Upper lobe of left lung (tissue), 6 donors: Measurements from ENCODE around the gene FRAT1. TPM values are rescaled to one million over a fixed set of nuclear protein-coding genes. Genes with fewer than 3 reads are reported as not detected.

ENCODE experiments used
- ATAC-seq, 2 donors: fragments of 200-7000 bp; cut with Tn5 transposase; one replicate each; pipeline ENCODE4 v1.9.1; 2022; ENCODE audit warnings: mild to moderate bottlenecking in 2 of 2, moderate library complexity in 2 of 2; ENCODE audit not compliant: low FRiP score in 2 of 2
- DNase-seq, 2 donors: peaks; one replicate each; pipeline ENCODE4 v3.0.0-alpha.2; 2019 to 2020
- H3K27ac ChIP-seq, 4 donors: fragments of 200-600 bp; sonication (generic); one replicate each; pipeline ENCODE4 v1.5.1; 2016 to 2019
- H3K27me3 ChIP-seq, 4 donors: fragments of 200-600 bp; sonication (generic); one replicate each; pipeline ENCODE4 v1.5.1; 2017 to 2019
- H3K36me3 ChIP-seq, 4 donors: fragments of 200-600 bp; sonication (generic); one replicate each; pipeline ENCODE4 v1.5.1; 2016 to 2019
- H3K4me1 ChIP-seq, 4 donors: fragments of 200-600 bp; sonication (generic); one replicate each; pipeline ENCODE4 v1.5.1; 2018 to 2019
- H3K4me3 ChIP-seq, 4 donors: fragments of 200-600 bp; sonication (generic); one replicate each; pipeline ENCODE4 v1.5.1; 2017 to 2019; ENCODE audit warnings: mild to moderate bottlenecking in 2 of 4, moderate library complexity in 1 of 4
- H3K9me3 ChIP-seq, 4 donors: fragments of 200-600 bp; sonication (generic); one replicate each; pipeline ENCODE4 v1.5.1; 2018 to 2019
- EP300 ChIP-seq, 4 donors: sonication (generic); formaldehyde crosslinking; IDR thresholded peaks; one replicate each; pipeline ENCODE4 v1.5.1; 2017; ENCODE audit warnings: antibody characterized with exemption in 4 of 4, control low read depth in 2 of 4
- POLR2A ChIP-seq, 4 donors: fragments of 450-650 bp; IDR thresholded peaks; one replicate each; pipeline ENCODE4 v1.5.1; 2016 to 2017; ENCODE audit warnings: antibody characterized with exemption in 4 of 4, mild to moderate bottlenecking in 2 of 4
- POLR2AphosphoS5 ChIP-seq, 2 donors: sonication (generic); formaldehyde crosslinking; IDR thresholded peaks; one replicate each; pipeline ENCODE4 v1.5.1; 2017; ENCODE audit warnings: antibody characterized with exemption in 2 of 2
- WGBS, 2 donors: methylation state at CpG; one replicate each; pipeline ENCODE4 v1.1.5; 2017 to 2018; 5-methylcytosine and 5-hydroxymethylcytosine counted together
- total RNA-seq, 6 donors: library from RNA; depleted of rRNA in 4 of 6; stranded (reverse); fragments of >200 nt in 4 of 6; gene quantifications; one replicate each; pipeline versions ENCODE4 v1.1.0 to v1.2.1, GENCODE V29; 2016 to 2021
- TF ChIP-seq, protein P1 (sequence below), 6 experiments: fragments of 450-650 bp in 4 of 6; fragments of 200-600 bp in 2 of 6; sonication (generic) in 2 of 6; IDR thresholded peaks; one replicate each; pipeline ENCODE4 v1.5.1; 2016 to 2019; ENCODE audit warnings: antibody characterized with exemption in 6 of 6
- donor health status: DM: no; HTN: no; CAD: no; lungs with moderate emphysema.
- donor health status: DM: no; HTN: yes; CAD: no; lungs with severe emphysema.

Gene FRAT1
- total RNA-seq, 6 donors from 2014 or later: 8.9 to 20.2 (median 15.4) TPM

DNA sequence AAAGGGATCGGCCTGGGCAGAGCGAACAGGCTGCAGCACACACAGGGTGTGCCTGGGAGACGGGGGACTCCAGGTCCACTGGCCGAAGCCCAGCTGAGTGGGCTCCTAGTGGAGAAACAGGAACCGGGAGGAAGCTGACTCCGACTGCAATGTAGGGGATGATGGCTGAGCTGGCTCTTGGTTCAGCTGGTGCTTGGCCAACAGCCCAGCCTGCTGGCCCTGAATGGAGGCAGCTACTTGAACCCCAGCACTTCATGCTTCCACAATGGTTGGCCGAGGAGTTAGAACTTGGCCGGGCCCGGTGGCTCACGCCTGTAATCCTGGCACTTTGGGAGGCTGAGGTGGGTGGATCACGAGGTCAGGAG lies 42.4 kb downstream of the FRAT1 start:
- no peak for ATAC-seq
- peaks cover 0 to 44% (median 24%) of the 10 kb centered on the region in 4 donors for H3K36me3 ChIP-seq
- no peaks in the 10 kb centered on the region for H3K9me3 ChIP-seq
- TF ChIP-seq EP300 (IDR thresholded peaks at IDR 0.05) (no peak), POLR2AphosphoS5 (IDR thresholded peaks at IDR 0.05) (no peak), POLR2A (IDR thresholded peaks at IDR 0.05) (no peak)
- TF ChIP-seq, protein P1, sequence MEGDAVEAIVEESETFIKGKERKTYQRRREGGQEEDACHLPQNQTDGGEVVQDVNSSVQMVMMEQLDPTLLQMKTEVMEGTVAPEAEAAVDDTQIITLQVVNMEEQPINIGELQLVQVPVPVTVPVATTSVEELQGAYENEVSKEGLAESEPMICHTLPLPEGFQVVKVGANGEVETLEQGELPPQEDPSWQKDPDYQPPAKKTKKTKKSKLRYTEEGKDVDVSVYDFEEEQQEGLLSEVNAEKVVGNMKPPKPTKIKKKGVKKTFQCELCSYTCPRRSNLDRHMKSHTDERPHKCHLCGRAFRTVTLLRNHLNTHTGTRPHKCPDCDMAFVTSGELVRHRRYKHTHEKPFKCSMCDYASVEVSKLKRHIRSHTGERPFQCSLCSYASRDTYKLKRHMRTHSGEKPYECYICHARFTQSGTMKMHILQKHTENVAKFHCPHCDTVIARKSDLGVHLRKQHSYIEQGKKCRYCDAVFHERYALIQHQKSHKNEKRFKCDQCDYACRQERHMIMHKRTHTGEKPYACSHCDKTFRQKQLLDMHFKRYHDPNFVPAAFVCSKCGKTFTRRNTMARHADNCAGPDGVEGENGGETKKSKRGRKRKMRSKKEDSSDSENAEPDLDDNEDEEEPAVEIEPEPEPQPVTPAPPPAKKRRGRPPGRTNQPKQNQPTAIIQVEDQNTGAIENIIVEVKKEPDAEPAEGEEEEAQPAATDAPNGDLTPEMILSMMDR (IDR thresholded peaks at IDR 0.05): no peak
- peak overlapping the region in 1 of 4 donors; percentile 90 for H3K27ac ChIP-seq
- peaks cover under 1 to 32% (median 24%) of the 10 kb centered on the region in 4 donors for H3K4me1 ChIP-seq
- DNase-seq: no peak
- 74 to 78% methylated on average over 7 to 11 of the region's 11 CpGs for WGBS, 2 donors
- no peaks in the 10 kb centered on the region for H3K27me3 ChIP-seq
- no peak overlapping the region for H3K4me3 ChIP-seq

DNA sequence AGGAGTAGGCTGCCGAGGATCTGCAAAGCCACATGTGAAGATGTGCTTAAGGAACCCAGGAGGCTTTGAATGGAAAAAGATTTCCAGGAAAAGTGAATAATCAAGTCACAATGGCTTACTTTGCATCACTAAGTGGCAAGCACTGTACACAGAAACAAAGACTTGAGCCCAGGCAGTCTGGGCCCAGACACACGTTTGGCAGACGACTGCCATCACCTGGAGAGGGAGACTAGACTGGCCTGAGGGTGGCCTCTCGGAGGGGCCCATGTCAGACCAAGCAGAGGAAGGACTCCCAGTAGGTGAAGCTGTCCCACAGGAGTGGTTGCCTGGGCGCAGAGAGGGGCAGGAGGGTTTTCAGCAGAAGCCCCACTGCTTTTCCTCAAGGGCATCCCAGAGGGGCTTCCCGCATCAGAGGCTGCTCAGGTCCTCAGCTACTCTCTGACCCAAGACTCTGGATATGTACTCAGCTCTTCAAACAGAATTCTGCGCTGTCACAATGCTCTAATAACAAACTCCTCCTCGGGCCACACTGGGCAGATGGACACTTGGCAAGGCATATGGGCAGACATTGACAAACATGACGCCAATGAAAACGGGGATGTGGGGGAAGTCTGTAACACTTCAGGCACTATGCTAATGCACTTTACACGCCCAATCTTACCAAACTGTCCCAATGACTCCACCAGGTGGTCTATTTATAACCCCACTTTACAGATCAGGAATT lies 43.4 kb downstream of the FRAT1 start:
- ATAC-seq (no peak), DNase-seq (peak in 1 of 2 donors; percentile 49)
- H3K9me3 ChIP-seq: no peaks in the 10 kb centered on the region
- no peaks in the 10 kb centered on the region for H3K27me3 ChIP-seq
- H3K36me3 ChIP-seq: peaks cover 0 to 51% (median 25%) of the 10 kb centered on the region in 4 donors
- peaks cover 9 to 38% (median 29%) of the 10 kb centered on the region in 4 donors for H3K4me1 ChIP-seq
- peak overlapping the region in 2 of 4 donors; percentile 65 to 90 for H3K27ac ChIP-seq
- WGBS, 2 donors: 71 to 84% methylated on average over 3 to 11 of the region's 11 CpGs
- H3K4me3 ChIP-seq: no peak overlapping the region
- TF ChIP-seq EP300 (IDR thresholded peaks at IDR 0.05): no peak
- TF ChIP-seq, protein P1 (IDR thresholded peaks at IDR 0.05): no peak
- TF ChIP-seq POLR2A (IDR thresholded peaks at IDR 0.05): no peak
- no peak for TF ChIP-seq POLR2AphosphoS5 (IDR thresholded peaks at IDR 0.05)

DNA sequence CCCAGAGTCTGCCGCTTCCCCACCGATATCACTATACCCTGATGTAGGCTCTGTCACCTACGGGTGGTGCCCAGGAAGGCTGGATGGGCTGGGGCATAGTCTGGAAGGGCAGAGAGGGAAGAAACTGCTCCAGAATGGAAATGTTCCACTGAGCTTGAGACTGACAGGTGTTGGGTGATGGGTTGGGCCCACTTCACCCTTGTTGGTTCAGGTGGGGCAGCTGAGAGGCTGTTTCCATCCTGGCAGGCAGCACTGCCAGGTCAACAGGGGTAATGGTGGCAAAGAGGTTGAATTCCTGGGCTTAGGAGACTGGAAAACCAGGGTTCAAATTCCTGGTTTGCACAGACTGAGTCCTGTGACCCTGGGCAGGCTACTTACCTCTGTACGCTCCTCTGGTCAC lies 44.0 kb downstream of the FRAT1 start:
- Histone ChIP-seq H3K4me3 (no peak overlapping the region), H3K27ac (peak overlapping the region in 2 of 4 donors; percentile 65 to 90), H3K27me3 (no peaks in the 10 kb centered on the region), H3K36me3 (peaks cover 0 to 51% (median 25%) of the 10 kb centered on the region in 4 donors), H3K4me1 (peaks cover 9 to 38% (median 29%) of the 10 kb centered on the region in 4 donors), H3K9me3 (no peaks in the 10 kb centered on the region)
- DNase-seq (peak in 1 of 2 donors; percentile 78), ATAC-seq (peak in 1 of 2 donors; percentile 44)
- WGBS, 2 donors: 79% methylated on average over 4 of the region's 4 CpGs; no CpG with 5 or more reads in 1 of the 2 donors
- TF ChIP-seq EP300 (IDR thresholded peaks at IDR 0.05): peak in 1 of 4 donors; percentile 45
- TF ChIP-seq, protein P1 (IDR thresholded peaks at IDR 0.05): no peak

DNA sequence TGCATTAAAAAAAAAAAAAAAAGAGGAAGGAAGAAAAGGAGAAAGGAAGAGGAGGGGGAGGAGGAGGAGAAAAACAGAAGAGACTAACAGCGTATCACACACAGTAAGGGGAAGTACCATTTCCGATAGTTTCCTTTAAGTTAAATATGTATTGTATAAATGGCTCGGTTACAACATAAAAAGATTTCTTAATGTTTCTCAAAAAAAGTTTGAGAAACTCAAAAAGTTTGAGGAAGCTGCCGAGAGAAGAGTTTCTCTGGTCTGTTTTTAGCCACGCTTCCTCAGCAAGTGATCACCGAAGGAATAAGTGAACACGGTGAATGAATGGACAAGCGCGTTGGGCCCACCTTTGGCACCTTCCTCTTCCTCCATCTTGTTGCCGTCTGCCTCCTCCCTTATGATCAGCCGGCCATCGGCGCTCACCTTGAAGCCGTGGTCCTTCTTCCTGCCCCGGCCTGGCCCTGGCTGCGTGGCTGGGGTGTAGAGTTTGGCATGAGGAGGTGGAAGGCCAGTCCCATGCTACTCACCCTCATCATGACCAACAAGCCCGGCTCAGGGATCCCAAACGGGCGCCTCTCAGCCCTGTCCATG lies 46.8 kb downstream of the FRAT1 start:
- TF ChIP-seq, protein P1 (IDR thresholded peaks at IDR 0.05): no peak
- TF ChIP-seq POLR2AphosphoS5 (IDR thresholded peaks at IDR 0.05) (peak in 1 of 2 donors; percentile 33), POLR2A (IDR thresholded peaks at IDR 0.05) (no peak), EP300 (IDR thresholded peaks at IDR 0.05) (no peak)
- no peak overlapping the region for H3K4me3 ChIP-seq
- H3K27ac ChIP-seq: peak overlapping the region; percentile 77 to 90 (median 84)
- no peaks in the 10 kb centered on the region for H3K9me3 ChIP-seq
- peaks cover 9 to 38% (median 29%) of the 10 kb centered on the region in 4 donors for H3K4me1 ChIP-seq
- ATAC-seq: peak; percentile 54 to 76
- DNase-seq: peak in 1 of 2 donors; percentile 54
- peaks cover 0 to 56% (median 34%) of the 10 kb centered on the region in 4 donors for H3K36me3 ChIP-seq
- 51 to 69% methylated on average over 19 of the region's 19 CpGs for WGBS, 2 donors
- H3K27me3 ChIP-seq: no peaks in the 10 kb centered on the region
